Stimulated activated CD8-positive, alpha-beta memory T cell treated with anti-CD3 and anti-CD28 coated beads, Interleukin-12 subunit alpha, Interleukin-12 subunit beta, amount 100 ng/mL, for 24 hours (primary cell): Measurements from ENCODE around the gene DTWD2.
"Not testable (repeated sequence)": the region's sequence is repeated elsewhere in the genome, so short reads cannot be mapped to it uniquely, and the experiment has no call there.

Experiments used
- DNase-seq: peaks from one replicate; pipeline ENCODE4 v3.0.0-alpha.2; 2020; ENCODE audit errors: extremely low read depth

DTWD2 gene

DNA sequence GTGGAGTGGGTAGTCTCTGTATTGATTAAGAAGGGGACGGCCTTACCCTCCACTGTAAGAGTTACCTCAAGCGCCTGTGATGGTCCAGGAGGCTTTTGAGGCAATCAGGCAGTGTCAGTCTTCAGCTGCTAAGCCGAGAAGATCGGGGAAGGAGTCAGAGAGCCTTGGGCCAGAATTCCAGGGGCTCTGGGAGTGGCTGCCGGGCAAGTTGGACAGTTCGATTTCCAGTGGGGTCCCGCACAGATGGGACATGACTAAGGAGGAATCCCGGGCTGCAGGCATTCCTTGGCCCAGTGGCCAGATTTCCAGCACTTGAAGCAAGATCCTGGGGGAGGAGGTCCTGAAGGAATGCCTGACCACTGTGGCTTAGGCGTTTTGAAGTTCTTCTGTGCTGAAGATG, 38.0 kb downstream of the DTWD2 start:
- not testable (repeated sequence) for DNase-seq

DNA sequence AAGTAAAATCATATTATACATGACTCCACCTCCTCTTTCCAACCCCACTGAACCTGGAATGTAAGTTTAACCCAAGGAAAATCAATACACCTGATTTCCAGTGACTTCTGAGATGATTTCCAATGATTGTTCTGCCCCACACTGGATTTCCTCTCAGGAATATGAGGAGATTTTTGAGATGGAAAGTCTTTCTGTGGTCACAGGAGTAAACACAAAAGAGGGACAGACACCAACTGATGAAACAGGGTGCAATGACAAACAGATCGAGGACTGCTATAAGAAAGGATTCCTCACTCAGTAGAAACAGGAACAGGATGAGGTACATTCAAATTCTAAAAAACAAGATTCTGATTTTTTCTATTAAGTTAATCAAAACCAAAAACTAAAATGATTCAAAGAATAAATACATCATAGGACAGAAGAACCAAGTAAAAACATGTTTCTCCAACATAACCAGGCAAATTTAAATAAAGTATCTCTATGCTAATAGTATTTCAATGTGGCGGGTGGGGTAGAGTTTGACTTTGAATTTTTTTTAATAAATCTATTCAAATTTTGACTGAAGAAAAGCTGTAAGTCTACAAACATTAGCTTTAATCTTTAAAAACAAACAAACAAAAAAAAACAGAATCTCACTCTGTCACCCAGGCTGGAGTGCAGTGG, 42.1 kb downstream of the DTWD2 start:
- no peak for DNase-seq

DNA sequence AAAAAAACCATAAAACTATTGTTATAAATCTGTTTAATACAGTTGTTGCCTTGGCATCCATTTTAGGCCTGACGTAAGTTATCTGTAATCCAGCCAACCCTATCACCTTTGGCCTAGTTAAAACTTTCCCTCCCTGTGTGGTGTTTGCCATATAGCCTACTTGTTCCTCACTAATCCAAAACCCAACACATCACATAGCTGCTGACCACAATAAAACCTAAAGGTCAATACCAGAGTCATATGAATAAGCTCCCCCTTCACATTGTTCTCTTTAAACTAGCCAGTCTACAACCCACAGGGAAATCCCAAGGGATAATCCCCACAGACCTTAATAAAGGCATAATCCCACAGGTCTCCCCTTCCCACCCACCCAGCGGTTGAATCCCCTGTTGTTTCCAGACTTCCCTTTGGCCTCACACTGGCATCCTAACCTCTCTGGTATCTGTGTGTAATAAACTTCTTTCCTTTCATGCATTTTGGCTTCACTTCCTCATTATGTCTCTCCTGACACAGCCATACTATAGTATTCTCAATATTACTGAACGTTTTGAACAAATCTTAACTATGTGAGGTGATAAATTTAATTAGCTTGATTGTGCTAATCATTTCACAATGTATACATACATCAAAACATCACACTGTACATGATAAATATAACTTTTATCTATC, 50.8 kb downstream of the DTWD2 start:
- no peak for DNase-seq

DNA sequence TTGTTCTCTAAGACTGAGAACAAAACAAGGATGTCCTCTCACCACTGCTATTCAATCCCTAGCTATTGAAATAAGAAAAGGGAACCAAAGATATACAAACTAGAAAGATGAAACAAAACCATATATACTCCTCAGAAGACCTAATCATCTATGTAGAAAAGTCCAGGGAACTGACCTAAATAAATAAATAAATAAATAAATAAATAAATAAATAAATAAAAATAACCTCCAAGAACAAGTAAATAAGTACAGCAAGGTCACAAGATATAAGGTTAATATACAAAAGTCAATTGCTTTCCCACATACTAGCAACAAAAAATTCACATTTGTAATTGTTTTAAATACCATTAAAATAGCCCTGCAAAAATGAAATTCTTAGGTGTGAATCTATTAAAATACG, 54.6 kb downstream of the DTWD2 start:
- DNase-seq, result no peak

DNA sequence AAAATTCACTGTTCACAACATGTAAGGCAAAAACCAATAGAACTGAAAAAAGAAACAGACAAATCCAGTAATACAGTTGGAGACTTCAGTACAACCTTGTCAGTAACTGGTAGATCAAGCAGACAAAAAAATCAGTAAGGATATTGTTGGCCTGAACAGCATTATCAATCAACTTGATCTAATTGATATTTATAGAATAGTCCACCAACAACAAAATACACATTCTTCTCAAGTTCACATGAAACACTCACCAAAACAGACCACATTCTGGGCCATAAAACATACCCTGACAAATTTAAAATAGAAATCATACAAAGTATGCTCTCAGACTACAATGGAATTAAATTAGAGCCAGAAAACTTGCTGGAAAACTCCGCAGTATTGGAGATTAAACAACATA, 56.8 kb downstream of the DTWD2 start:
- DNase-seq, result no peak

DNA sequence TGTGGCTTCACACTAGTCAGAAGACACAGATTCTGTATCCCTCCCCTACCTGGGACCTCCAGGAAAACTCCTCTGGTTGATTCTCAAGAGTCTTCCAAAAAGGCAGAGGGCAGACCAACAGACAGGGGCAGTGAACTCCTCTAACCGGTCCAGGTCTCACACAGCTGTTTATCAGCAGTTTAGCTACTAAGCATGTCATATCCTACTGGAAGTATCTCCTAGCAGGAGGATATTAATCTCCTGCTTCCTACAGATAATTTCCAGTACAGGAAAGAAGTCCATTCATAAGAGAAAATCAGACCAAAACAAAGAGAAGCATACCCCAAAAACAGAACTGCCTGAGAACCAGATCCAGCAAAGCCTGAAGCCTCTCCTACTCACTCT, 64.3 kb downstream of the DTWD2 start:
- DNase-seq, result no peak

DNA sequence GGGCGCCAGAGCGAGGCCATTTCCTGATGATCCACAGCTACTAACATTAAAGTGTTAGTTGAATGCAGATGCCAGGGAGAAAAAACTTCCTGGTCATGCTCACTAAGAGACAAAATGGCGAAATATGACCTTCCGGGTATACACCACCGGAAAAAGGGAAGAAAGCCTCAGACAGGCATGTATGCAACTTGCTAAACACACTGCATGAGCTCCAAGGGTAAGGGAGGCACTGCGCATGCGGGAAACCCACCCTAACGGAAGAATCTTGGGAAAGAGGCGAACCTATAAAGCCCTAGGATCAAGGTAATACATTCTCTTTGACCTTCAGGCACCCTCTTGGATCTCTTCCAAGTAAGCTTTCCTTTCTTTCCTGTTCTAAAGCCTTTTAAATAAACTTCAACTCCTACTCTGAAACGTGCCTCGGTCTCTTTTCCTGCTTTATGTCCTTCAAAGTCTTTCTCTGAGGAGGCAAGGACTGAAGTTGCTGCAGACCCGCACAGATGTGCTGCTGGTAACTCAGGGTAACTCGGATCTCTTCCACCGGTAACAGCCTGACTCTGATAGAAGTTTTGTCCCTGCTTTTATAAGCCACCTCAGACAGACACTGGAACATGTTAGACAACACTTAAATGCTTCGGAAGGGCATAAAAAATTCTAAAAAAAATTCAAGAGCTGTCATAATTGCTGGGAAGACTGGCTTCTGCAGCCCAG, 64.9 kb downstream of the DTWD2 start:
- no peak for DNase-seq

DNA sequence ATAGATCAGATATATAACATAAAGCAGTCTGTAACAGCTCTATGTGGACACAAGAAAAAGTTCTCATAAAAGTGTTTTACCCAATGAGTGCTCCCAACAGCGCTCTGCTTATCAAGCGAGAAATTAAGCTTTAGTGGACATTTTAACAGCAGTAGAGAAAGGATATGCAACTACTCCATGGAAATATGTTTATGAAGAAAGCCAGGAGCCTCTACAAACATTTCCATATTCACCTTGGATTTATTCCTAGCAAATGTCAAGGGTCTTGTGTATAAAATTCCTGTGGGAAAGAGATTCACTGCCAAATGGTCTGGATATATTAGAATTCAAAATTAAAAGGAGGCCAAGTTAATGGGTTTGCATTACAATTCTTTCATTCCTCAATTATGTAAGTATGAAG, 66.5 kb downstream of the DTWD2 start:
- no peak for DNase-seq

DNA sequence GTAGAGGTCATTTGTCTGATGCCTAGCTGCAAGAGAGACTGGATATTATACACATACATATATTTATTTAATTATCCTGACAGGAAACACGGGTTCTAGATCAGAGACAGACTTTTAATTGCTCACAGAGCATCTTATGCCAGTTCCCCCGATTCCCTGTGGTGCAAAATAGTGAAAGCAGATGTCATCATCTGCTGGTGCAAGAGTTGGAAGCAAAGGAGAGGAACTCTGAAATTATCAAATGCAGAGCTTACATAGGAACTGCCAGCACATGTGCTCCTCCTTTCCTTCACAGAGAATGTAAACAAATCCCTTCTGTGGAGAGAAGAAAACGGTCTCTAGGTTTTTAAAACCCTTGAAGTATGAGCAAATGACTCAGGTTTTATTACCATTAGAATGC, 69.3 kb downstream of the DTWD2 start:
- no peak for DNase-seq

DNA sequence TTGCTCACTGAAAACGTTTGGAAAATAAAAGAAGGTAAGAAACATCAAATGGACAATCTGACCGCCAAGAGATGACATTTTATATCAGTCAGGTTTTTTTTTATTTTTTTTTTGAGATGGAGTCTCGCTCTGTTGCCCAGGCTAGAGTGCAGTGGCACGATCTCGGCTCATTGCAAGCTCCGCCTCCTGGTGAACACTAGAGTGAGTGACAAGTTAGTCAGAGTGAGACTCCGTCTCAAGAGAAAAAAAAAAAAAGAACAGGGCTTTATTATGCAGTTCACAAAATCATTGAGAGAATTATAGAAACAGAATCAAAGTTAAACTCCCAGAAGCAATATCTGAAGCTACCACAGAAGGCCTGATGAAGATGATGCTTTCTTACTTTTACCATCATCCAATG, 70.1 kb downstream of the DTWD2 start:
- DNase-seq, result no peak

DNA sequence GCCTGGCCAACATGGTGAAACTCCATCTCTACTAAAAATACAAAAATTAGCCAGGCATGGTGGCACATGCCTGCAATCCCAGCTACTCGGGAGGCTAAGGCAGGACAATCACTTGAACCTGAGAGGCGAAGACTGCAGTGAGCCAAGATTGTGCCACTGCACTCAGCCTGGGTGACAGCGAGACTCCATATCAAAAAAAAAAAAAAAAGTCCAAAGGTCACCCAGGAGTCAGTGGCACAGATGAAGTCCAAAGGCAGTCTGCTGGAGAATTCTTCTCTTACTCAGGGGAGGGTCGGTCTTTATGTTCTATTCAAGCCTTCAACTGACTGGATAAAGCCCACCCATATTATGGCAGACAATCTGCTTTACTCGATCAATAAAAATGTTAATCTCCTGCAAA, 80.8 kb downstream of the DTWD2 start:
- DNase-seq, result not testable (repeated sequence)

DNA sequence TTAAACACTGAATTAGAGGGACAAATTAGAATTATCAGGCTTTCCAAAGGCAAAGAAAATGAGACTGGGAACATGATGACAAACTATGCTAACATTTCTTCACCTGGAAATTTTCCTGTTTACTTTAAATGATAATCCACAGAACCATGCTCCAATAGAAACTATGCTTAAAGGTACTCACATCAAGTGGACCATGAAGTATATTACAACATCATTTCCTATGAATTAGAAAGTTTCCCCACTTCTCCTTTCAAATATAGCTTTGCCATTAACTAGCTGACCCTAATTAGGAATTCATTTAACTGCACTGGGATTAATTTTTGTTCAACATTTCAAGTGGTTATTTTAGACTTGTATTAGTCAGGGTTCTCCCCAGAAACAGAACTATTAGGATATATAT, 81.4 kb downstream of the DTWD2 start:
- no peak for DNase-seq

DNA sequence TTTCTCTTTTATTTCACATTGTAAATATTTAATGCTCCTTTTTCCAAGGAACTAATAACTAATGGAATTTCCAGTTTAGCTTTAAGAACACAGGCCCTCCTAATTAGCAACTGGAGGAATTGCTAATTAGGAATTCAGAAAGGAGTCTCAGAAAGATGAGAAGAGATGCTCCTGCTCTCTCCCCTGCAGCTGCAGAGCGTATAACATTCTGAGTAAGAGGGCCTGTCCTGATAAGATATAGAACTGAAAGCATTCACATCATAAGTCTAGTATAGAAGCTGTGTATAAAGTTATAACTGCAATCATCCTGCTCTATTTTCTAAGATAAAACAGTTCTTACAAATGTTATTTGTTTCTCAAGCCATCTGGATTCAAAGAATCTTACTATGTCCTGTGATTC, 83.2 kb downstream of the DTWD2 start:
- DNase-seq, result no peak

DNA sequence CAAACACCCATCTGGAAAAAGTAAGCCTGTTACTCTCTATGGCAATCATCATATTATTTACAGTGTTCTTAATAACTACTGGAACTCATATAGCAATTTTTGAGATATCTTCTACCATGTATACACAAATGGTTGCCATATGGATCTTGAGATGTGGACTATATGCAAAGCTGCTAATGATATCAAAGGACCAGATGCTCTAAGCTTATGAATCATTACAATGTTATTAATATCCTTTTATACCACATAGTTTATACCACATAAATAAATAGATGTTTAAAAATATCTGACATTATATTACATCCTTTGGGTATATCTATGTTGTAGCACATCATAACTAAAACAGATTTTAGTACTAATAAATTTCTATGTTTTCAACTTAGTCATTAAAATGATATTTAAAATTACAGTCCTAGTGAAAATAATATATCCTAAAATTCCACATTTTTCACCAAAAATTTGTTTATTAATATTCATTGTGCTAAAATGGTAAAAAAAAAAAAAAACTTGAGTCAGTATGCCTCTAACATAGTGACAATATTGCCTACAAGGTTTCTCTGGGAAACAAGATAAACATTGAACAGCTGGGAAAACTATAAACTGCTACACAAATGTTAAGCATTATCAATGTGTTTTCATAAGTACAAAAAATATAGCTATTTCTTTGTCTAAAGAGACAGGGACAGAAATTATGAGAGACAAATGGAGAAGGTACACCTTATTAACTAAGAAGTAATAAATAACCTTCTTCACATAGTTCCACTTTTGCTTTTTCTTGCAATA, 85.5 kb downstream of the DTWD2 start:
- DNase-seq, result no peak

DNA sequence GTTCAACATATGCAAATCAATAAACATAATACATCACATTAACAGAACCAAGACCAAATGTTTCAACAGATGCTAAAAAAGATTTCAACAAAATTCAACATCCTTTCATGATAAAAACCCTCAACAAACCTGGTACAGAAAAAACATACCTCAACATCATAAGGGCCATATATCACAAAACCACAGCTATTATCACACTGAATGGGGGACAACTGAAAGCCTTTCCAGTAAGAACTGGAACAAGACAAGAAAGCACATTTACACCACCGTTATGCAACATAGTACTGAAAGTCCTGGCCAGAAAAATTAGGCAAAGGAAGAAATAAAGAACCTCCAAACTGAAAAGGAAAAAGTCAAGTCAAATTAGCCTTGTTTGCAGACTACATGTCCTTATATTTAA, 93.6 kb downstream of the DTWD2 start:
- no peak for DNase-seq

DNA sequence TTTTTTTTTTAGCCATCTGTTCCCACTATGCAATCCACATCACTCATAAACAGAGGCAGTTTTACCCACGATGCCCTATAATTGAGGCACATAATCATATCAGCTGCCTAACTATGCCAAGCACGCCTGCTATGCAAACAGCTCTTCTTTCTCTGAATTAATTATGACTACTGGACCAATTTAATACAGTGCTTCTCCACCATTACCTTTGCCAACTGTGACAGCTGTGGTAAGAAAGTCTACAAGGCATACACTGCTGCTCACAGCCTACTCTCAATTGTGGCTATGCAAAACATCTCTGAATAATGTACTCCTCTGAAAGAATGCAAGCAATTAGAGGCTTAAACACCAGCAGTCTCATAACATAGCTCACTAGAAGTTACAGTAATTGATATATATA, 97.1 kb downstream of the DTWD2 start:
- DNase-seq, result no peak

DNA sequence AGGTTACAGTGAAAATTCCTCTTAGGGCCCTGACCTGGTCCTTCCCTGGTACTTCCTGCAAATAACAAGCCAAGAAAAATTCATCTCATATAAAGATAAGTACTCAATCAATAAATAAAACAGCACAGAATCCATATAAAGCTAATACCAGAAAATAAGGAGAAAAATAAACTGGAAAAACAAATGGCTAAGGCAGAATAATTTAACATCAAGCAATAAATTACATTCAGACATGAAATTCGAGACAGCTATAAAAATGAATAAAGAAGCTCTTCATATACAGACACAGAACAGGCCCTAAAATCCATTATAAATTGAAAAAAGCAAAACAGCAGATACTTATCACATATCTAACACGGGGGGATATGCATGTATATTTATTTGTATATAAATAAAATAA, 99.2 kb downstream of the DTWD2 start:
- DNase-seq, result no peak

DNA sequence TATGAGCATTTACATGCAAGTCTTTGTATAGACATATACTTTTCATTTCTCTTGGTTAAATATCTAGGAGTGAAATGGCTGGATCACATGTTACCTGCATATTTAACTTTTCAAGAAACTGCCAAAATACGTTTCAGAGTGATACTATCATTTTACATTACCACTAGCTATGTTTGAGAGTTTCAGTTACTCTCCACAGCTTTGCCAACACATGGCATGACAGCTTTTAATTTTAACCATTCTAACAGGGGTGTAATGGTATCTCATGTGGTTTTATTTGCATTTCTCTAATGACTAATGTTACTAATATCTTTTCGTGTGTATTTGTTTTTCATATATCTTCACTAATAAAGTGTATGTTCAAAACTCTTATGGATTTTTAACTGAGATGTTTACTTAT, 99.8 kb downstream of the DTWD2 start:
- no peak for DNase-seq

DNA sequence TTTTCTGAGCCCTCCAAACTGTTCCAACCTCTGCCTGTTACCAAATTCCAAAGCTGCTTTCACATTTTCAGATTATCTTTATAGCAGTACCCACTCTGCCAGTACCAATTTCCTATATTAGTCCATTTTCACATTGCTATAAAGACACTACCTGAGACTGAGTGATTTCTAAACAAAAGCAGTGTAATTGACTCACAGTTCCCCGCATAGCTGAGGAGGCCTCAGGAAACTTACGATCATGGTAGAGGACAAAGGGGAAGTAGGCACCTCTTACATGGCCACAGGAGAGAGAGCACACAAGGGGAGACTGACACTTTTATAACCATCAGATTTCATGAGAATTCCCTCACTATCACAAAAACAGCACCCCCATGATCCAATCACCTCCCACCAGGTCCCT, 105.0 kb downstream of the DTWD2 start:
- no peak for DNase-seq

DNA sequence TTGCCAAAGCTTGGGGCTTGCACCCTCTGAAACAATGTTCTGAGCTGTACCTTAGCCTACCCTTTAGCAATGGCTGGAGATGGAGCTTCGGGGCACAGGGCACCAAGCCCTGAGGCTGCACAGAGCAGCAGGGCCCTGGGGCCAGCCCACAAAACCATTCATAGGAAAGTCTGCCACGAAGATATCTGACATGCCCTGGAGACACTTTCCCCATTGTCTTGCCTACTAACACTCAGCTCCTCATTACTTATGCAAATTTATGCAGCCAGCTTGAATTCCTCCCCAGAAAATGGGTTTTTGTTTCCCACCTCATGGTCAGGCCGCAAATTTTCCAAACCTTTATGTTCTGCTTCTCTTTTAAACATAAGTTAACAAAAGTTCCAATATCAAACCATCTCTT, 105.7 kb downstream of the DTWD2 start:
- no peak for DNase-seq

DNA sequence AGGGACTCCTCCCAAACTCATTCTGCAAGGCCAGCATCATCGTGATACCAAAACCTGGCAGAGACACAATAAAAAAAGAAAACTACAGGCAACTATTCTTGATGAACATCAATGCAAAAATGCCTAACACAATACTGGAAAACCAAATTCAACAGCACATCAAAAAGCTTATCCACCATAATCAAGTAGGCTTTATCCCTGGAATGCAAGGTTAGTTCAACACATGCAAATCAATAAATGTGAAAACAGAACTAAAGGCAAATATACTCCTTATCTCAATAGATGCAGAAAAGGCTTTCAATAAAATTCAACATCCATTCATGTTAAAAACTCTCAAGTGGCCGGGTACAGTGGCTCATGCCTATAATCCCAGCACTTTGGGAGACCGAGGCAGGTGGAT, 111.5 kb downstream of the DTWD2 start:
- not testable (repeated sequence) for DNase-seq

DNA sequence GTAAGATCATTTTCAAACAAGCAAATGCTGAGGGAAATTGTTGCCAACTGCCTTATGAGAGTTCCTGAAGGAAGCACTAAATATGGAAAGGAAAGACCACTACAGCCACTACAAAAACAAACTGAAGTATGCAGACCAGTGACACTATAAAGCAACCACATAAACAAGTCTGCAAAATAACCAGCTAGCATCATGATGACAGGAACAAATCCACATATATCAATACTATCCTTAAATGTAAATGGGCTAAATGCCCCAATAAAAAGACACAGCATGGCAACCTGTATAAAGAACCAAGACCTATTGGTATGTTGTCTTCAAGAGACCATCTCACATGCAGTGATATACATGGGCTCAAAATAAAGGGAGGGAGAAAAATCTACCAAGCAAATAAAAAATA, 113.2 kb downstream of the DTWD2 start:
- DNase-seq, result no peak

DNA sequence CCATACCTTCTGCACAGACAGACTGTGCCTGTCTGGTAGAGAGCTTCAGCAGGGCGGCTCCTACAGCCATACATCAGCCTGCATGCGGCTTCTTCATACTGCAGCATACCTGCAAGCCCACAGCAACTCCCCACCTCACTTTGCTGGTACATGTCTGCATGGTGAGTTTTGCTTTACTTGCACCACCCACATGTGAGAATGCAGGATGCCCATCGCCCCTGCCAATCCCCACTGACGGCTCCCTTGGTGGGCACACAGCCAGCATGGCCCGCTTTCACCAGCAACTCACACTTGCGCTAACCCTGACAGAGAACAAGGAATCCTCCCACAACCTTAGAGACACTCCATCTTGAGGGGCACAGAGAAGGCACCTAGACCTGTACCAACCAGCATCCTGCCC, 114.9 kb downstream of the DTWD2 start:
- DNase-seq, result no peak
